ENCODE data around the gene ACP4.

Gene ACP4

GRCh38 chr19:50827476-50827875 is 37.3 kb downstream of the ACP4 start:
- no peak overlapping the region for H3K27ac ChIP-seq
- TF ChIP-seq ZFX (IDR thresholded peaks at IDR 0.05) (no peak), CTCF (conservative IDR thresholded peaks at IDR 0.05) (no peak)

DNA sequence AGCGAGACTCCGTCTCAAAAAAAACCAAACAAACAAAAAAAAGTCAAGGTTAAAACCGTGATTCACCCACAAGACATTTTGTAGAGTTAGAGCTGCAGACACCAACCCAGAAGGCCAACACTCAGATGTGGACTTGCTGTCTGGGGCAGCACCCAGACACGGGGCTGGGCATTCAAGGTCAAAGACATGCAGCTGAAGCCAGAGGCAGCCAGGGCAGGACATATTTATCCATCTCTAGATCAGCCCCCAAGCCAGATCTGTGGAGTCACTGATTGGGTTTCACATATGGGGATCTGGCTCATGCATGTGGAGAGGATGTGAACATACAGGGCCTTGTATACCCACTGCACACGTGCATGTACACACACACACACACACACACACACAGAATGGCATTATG is 39.6 kb downstream of the ACP4 start:
- H3K27ac ChIP-seq = no peak overlapping the region
- TF ChIP-seq ZFX (IDR thresholded peaks at IDR 0.05) = no peak
- no peak for TF ChIP-seq CTCF (conservative IDR thresholded peaks at IDR 0.05)

DNA sequence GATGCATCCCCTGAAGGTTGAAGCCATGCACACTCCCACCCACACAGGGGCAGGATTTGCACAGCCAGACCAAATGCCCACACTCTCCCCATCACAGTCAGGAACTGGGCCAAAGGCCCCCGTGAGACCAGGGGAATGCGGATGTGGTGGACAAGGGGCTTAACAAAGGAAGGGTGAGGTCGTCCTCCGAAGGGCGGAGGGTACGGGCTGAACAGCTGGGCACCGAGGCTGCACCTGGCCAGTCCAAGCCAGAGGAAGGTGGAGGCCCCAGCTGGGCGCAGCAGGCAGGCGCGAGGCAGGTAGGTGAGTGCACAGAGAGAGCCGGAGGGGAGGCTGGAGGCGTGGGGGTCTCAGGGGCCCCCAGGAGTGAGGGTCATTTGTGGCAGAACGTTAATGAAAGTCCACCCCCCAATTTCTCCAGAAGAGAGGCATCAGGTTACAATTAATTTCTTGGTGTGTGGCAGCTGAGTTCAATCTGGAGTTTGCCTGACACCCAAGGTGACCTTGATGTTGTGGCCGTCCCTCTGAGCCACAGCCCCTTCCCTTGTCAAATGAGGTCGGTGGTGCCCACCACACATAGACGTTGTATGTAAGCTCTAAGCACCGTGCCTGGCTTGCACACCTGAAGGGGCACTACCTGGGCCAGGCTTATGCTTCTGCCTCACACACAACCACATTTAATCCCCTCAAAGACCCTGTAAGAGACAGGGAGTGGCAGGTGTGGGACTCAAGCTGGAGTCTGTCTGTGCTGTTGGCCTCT is 40.2 kb downstream of the ACP4 start:
- TF ChIP-seq ZFX (IDR thresholded peaks at IDR 0.05) = no peak
- TF ChIP-seq CTCF (conservative IDR thresholded peaks at IDR 0.05) = no peak
- 0 out of 2 replicates have a peak overlapping the region, but pooled peaks have one; percentile 3 for H3K27ac ChIP-seq

GRCh38 chr19:50831026-50831396 is 40.8 kb downstream of the ACP4 start:
- TF ChIP-seq ZFX (IDR thresholded peaks at IDR 0.05) (no peak), CTCF (conservative IDR thresholded peaks at IDR 0.05) (no peak)
- 0 out of 2 replicates have a peak overlapping the region, but pooled peaks have one; percentile 3 for H3K27ac ChIP-seq

GRCh38 chr19:50832666-50833065 is 42.5 kb downstream of the ACP4 start:
- H3K27ac ChIP-seq = no peak overlapping the region
- no peak for TF ChIP-seq CTCF (conservative IDR thresholded peaks at IDR 0.05)
- no peak for TF ChIP-seq ZFX (IDR thresholded peaks at IDR 0.05)

- TF ChIP-seq ZFX (IDR thresholded peaks at IDR 0.05) = no peak
- TF ChIP-seq CTCF (conservative IDR thresholded peaks at IDR 0.05) = no peak
- 0 out of 2 replicates have a peak within 1 kb of the TSS, but pooled peaks have one; percentile 7 for H3K27ac ChIP-seq
These were observed 43.0 kb downstream of the ACP4 start, which contains the start of gene KLK15 for GRCh38 chr19:50833117-50833801. TSS of gene KLK15 (minus strand) at chr19:50833574. CDS start at chr19:50831492, 2,082 bp downstream.

DNA sequence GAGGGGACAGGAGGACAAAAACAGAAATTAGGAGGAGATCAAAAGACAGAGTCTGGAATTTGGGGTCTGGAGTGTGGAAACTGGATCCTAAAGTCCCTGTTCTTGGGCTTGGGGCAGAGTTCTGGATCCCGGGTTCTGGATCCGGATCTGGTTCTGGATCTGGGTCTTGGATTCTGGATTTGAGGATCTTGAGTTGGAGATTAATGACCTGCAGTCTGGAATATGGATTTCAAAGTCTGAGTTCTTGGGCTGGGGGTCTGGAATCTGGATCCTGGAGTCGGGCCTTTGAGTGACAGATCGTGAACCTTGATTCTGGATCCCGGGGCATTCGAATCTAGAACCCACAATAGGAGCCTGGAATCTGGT is 43.6 kb downstream of the ACP4 start:
- H3K27ac ChIP-seq = 0 out of 2 replicates have a peak overlapping the region, but pooled peaks have one; percentile 7
- no peak for TF ChIP-seq CTCF (conservative IDR thresholded peaks at IDR 0.05)
- no peak for TF ChIP-seq ZFX (IDR thresholded peaks at IDR 0.05)
